ENCODE measurements around the gene PI4K2A.

- TF ChIP-seq CTCF (IDR thresholded peaks at IDR 0.05; ENCODE audit: insufficient read depth, low read length, poor library complexity, severe bottlenecking) (no peak), EZH2phosphoT487 (conservative IDR thresholded peaks at IDR 0.05; ENCODE audit: low read length) (no peak)
Observed at GRCh38 chr10:97721871-97722780, 81.7 kb downstream of the PI4K2A start.
